GM21367 (cell line): ENCODE results near the gene BPIFA1.

Source experiments
- ATAC-seq: cut with Tn5 transposase; IDR thresholded peaks from one replicate; pipeline ENCODE4 v1.9.1; 2021; ENCODE audit not compliant: unreplicated experiment

Gene BPIFA1

DNA sequence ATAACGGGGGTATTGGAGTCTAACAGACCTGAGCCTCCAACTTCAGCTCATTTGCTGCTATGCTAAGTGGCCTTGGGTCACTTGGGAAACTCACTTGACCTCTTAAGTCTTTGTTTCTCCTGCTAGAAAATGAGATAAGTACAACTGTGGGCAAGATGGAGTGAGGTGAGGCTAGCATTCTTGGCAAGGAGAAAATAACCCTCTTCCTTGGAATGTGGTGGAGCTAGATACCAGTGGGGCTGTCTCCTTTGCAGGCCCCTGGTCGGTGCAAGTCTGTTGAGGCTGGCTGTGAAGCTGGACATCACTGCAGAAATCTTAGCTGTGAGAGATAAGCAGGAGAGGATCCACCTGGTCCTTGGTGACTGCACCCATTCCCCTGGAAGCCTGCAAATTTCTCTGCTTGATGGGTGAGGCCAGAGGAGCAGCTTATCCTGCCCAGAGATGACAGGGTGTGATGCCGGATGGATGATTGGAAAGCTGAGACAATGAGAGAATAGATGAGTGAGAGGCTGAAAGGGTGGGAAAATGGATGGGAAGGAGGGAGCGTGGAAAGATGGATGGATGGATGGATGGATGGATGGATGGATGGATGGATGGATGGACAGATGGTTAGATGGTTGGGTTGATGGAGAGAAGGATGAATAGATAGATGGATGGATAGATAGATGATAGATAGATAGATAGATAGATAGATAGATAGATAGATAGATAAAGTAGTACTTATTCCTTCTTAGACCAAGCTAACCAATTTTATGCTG lies 4.4 kb downstream of the BPIFA1 start:
- ATAC-seq = no peak

DNA sequence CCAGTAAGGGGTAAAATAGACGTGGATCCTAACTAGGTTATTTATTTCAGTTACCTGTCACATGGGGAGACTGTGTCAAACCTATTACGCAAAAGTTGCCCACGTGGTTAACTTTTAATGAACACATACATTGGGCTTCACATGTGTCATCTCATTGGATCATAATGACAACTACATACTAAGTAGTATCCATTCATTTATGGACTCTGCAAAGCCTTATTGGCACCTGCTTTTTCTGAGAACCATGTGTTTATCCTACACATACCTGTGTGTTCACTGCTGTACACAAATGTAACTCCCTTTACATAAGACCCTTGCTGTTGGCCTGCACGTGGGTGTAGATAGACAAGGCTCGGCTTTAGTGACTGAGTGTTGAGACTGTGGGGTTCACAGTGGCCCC lies 5.1 kb downstream of the BPIFA1 start:
- ATAC-seq = no peak

DNA sequence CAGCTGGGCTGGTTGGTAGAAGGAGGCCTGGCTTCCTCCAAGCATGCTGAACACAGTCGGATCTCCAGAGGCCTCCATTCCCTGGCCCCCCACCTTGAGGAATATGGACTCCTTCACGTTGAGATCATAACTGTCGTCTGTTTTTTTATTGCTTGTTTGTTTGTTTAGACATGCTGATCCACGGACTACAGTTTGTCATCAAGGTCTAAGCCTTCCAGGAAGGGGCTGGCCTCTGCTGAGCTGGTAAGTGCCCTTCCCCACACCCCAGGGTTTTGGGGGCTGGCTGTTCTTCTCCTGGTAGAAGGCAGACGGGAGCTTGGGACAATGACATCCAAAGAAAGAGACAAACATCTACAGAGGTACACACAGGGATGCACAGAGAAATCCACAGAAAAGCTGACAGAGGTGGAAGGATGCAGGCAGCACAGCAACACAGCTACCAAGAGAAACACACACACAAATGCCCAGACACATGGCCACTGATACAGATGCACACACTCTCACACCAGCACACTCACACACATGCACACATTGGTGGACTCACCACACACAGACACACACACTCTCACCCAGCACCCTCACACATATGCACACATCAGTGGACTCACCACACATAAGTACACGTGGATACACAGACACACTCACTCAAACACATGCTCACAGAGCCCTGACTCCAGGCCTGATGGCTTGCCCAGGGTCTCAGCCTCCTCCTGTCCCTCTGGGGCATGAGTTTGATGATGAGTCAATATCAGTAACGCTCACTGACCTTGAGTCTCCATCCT lies 6.7 kb downstream of the BPIFA1 start:
- no peak for ATAC-seq

DNA sequence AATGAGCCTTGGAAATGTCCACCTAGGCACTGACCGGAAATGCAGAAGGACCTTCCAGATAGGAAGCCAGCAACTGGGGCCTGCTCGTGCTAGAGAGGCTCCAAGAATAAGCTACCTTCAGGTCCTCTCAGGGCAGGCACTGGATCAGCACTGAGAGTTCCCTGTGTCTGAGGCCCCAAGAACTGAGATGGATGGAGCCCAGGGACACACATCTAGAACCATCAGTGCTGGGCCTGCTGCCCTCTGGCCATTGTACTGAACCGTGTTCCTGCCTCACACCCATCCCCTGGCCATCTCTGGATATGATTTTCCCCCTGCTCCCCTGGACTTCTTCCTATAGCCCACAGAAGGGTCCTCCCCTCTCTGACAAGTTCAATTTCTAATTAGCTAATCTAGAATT lies 10.3 kb downstream of the BPIFA1 start:
- ATAC-seq = no peak

DNA sequence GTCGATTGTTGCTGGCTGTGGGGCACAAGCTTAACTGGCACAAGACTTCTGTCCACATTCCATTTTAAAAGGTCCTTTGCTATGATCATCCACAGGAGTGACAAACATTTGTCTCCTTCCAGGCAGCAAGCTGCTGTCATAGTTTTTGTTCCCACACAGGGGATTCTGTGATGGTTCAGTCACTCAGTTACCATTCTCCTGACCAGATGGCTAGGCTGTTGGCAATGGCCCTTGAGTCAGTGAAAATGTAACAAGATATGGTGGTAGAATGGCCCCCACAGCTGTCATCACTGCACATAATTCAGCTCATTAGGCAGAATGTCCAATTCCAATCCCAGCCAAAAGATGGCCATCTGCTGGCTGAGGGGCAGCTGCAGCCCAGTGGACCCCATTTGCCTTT lies 13.7 kb downstream of the BPIFA1 start:
- ATAC-seq = no peak

DNA sequence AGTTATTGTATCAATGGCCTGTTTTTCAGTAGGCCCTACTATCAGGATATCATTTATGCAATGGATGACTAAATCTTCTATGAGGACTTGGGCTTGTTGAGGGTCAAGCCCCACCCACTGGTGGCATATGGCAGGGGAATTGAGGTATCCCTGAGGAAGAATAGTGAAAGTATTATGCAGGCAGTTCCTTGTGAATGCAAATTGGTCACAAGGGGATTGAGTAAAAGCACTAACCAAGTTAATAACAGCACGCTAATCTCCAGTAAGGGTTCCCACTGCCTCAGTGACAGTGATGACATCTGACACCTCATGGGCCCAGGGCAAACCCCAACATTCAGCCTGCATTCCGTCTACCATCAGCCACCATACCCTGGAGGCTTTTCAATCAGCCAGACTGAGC lies 14.9 kb downstream of the BPIFA1 start:
- no peak for ATAC-seq

DNA sequence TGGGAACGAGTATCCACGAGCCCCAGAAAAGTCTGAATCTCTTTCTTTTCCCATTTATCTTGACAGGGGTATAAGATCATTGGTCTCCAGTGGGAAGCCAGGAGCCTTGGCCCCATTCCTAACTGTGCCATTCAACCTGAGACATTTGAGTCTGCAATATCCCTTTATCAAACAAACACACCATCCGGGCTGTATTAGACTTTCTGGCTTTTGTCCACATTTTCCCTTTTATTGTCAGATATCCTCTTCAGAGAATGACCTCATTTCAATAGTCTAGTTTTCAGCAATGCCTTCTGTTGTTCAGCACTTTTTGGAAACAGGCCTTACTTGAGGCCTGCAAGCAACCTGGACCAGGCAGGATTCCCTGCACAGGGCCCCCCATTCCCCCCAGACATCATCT lies 15.7 kb downstream of the BPIFA1 start:
- no peak for ATAC-seq

DNA sequence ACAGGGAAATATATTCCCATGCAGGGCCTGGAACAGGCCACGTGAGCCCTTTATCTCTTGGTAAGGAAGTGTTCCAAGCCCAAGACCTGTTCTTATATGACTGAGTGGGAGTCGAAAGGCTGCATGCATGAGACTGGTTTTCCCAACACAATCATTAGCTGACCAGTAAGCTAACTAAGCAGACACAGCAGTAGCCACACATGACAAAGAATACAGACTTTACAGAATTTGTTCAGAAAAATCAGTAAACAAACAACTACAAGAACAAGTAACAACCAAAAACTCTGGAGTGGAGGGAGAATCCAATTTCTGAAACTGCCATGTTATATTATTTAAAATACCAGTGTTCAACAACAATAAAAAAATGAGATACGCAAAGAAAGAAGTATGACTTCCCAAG lies 16.7 kb downstream of the BPIFA1 start:
- no peak for ATAC-seq

DNA sequence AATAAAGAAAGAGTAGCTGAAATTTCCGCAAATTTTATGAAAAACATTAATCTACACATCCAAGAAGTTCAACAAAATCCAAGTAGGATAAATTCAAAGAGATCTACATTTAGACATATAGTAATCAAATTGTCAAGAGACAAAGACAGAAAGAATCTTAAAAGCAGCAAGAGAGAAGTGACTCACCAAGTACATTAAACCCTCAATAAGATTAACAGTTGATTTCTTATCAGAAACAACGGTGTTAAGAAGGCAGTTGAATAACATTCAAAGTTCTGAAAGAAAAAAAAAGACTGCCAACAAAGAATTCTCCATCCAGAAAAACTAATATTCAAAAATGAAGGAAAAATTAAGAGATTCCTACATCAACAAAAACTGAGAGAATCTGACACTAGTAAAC lies 19.2 kb downstream of the BPIFA1 start:
- ATAC-seq = no peak

DNA sequence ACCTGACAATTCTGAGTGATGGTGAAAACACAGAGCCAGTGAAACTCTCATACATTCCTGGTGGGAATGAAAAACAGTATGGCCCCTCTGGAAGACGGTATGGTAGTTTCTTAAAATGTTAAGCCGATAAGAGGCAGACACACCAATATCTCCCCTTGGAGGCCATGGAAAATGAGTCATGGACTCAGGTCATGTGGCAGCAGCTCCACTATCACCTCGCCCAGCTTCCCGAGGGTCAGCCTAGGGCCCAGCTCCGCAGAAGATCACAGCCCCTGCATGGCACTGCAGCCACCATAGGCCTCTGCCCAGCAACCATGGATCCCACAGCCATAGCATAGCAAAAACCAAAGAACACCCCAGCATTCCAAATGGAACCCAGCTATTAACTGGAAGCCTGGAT lies 21.4 kb downstream of the BPIFA1 start:
- no peak for ATAC-seq

DNA sequence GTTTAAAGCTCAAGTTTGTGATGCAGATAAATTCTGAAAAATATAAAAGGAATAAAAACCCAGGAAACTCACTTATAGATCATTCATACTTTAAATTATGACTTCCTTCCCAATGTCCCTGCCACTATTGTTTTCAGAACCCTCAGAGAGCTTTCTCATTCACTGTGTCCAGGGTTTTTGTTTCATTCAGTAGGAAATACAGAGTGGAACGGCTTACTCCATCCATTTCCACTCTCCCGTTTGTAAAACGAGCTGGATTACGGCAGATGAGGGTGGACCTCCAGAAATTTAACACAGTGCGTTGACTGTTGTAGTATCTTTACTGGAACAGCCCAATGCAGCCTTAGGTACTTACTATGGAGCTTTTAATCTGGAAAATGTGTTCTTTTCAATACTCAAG lies 23.6 kb downstream of the BPIFA1 start:
- ATAC-seq = no peak

DNA sequence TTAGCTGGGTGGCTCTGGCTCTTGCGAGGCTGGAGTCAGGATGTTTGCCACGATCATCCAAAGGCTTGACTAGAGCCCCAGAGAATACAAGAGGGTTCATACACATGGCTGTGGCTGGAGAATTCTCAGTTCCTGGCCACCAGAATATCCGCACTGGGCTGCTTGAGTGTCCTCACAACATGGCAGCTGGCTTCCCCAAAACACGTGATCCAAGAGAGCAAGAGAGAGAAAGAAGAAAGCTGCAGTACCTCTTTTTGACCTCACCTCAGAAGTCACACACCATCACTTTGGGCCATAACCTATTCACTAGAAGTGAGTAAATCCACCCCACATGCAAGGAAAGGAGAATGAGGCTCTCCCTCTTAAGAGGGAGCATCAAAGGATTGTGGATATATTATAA lies 25.7 kb downstream of the BPIFA1 start:
- no peak for ATAC-seq

DNA sequence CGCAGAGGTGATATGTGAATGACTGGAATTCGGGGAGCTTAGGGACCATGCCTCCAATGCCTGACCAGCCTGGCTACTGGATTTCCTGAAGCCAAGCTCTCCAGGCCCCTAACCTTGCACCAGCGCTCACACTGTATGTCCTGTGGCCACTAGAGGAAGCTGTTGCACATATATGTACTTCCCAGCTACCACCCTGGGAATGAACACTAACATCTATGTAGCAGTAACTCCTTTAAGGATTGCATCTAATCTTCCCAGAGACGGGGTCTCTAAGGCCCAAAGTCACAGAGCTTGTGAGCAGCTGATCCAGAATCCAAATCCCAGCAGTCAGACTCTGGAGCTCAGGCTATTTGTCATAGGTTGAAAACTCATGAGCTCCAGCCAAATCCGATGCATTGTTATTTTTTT lies 26.9 kb downstream of the BPIFA1 start:
- ATAC-seq = no peak

DNA sequence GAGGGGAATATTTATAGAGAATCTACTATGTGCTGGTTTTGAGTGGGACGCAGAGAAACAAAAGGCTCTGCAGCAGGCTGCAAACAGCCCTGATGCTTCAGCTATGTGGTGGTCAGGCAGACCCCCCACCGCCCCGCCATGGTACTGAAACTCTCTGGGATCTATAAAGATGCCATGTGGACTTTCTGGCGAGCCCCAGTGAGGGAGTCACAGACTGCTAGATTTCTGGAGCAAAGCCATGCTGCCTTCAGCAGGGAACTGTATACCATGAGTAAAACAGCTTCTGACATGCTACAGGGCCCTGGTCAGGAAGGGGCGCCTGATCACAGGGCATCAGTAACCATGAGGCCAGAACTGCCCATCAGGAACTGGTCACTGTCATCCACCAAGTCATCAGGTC lies 28.0 kb downstream of the BPIFA1 start:
- ATAC-seq = no peak

DNA sequence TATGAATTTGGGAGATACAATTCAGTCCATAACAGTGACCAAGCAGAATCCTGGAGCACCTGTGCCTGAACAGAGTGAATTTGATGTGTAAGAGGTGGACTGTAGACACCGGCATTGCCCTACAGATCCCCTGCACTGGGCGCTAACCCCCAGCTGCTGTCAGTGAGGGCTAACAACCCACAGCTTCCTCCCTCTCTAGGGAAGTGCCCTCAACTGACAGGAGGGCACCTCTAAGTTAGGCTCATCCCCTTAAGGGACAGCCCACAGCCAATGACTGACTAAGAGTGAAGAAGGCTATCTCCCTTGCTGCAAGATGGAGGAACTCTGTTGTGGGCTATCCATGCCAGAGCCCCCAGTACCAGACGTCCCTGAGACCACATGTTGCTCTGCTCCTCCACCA lies 31.9 kb downstream of the BPIFA1 start:
- ATAC-seq = no peak

DNA sequence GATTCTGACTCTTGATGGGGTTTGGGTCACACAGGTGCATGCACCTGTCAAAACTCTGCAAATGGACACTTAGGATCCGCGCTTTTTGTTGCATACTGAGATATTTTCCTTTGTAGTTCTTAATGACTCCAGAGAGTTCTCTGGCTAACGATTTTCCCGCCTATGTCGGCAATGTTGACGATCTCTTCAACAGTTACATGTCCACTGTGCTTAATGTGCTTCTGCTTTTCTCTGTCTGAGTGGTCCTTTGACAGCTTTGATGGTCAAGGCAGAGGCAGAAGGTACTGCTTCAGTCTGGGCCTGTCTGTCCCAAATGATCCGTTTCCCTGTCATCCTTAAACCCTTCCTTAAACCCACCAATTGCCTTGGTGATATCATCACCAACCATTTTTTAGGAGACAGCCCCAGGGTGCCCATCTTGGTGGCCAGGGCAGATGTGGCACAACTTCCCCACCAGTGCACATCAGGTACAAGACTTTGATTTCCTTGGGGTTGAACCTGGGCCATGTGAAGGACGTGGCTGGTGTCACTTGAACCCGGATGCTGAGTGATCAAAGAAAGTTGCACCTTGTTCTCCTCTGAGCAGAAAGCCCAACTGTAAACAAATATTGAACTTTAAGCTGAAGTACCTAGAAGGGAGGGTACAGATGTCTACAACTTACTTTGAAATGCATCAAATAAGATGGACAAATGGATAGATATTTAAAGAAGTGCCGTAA lies 36.5 kb downstream of the BPIFA1 start:
- ATAC-seq = no peak

DNA sequence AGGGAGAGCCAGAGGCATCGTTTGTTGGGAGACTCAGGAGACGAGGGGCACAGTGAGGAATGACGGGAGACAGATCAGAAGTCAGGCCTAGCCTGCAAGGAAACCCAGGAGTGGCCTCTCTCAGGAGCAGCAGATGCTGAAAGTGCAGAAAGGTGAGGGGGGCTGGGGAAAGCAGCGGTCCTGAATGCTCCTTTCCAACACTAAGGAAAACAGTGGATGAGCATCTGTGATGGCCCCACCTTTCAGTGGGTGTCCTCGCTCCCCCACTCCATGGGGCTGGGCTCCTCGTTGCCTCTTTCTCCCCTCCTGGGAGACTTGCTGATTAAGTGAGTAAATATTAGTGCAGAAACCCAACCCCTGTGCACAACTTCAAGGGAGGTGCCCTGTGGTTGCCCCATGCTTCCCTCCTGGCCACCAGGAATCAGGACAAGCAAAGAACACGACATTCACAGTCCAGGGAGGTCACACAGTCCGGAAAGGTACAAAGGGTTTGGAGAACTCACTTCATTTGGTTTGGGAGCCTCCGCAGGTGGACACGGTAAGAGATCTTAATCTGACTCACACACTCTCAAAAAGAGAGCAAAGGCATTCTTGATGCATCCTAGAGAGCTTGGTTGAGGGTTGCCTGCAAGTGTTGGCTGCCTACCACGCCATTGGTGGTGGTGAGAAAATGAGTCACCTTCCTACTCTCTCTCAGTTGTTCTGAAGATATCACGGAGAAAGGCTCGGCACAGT lies 37.5 kb downstream of the BPIFA1 start:
- ATAC-seq = no peak

DNA sequence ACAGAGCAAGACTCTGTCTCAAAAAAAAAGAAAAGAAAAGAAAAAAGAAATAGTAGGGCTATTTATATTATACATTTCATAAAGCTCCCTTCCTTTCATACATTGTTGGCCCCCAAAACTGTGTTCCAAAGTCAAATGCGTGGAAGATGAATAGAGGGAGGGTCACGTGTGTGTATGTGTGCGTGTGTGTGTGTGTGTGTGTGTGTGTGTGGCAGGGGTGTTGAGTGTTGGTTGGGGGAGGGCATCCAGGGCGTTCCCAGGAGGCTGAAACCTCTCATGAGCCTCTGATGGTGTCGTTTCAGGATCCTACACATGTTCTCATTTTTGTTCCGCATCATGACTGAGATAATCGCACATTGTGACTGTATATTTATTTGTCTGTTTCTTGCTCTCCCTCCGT lies 39.4 kb downstream of the BPIFA1 start:
- no peak for ATAC-seq

DNA sequence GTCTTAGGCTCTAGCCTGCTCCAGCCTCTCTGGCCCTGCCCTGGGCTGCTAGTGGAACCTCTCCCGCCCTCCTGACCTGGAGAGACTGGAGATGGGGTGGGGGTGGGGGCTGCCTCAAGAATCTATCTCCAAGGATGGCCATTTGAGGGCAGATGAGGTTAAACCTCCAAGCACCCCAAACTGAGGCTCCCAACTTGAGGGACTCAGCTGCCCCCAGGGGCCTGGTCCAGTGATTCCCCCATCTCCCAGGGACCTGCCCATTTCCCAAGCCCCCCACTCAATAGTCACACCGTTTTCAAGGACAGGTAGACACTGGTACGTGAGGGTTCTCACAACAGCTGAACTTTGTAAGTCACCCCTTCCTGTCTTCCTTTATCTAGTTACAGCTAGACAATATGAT lies 40.1 kb downstream of the BPIFA1 start:
- no peak for ATAC-seq

DNA sequence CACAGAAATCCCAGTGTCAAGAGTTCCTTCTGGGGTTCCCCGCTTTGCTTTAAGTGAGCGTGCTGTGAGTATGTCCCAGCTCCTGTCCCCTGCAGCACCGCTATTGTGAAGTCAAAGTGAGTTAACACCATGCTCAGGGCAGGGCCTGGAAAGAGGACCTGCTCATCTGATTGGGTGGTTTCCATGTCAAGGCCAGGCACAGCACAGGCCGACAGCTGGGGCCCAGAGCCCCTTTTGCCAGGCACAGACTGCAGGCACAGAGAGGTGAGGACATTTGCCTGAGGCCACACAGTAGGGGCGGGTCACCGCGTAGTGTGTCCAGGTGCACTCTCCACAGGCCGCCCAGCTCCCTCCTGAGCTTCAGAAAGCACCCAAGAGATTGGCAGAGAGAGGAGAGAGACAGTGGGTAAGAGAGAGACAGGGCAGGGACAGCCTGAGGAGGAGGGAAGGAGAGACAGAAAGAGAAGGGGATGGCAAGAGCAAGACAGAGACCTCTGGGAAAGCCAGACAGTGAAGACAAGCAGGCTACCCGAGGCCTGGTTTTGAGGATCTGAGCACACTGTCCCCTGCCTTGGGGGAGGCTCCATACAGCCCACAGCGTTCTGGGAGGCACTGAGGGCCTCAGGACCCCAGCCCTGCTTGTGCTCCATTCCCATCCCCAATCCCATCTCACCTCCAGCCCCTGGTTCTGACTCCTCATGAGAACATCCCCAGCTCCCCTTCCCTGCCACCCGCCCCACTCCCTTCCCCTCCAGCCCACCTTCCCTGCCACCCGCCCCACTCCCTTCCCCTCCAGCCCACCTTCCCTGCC lies 40.7 kb downstream of the BPIFA1 start:
- ATAC-seq = no peak
